ENCODE measurements around the gene PTPN1.
"Not testable (repeated sequence)": the region's sequence is repeated elsewhere in the genome, so short reads cannot be mapped to it uniquely, and the experiment has no call there.

PTPN1 gene

DNA sequence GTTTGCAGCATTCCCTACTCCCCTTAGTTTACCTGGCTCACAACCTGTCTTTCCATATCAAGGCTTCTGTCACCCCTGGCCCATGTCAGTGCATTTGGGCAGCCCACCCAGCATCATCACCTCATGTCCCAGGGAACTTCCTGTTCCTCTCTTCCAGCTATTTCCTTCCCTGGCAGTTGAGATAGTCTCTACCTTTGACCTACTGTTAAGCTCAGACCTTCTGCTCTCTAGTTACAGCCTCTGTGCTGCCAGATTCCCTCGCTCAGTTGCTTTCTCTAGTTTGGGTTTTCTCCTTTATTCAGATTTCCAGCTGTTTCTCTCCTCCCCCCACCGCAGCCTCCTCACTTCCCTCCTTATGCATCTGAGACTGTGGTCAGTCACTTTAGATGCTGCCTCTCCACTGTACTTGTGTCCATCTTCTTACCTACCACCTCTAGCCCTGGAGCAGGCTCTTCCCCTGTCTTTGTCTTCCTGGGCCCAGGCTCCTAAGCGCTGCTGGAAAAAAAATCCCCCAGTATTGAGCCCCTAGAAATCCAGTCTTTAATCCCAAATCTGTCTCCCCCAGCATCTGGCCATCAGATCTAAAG lies 16.3 kb downstream of the PTPN1 start:
- H3K27ac Mint-ChIP-seq = no peak overlapping the region
- DNase-seq = no peak
- H3K4me3 Mint-ChIP-seq = no peak overlapping the region
- H3K4me1 Mint-ChIP-seq = peaks cover 41% of the 10 kb centered on the region
- ATAC-seq = no peak
- H3K27me3 Mint-ChIP-seq = no peaks in the 10 kb centered on the region
- H3K9me3 Mint-ChIP-seq = no peaks in the 10 kb centered on the region
- peaks cover 14% of the 10 kb centered on the region for H3K36me3 Mint-ChIP-seq (ENCODE audit: low read depth)

DNA sequence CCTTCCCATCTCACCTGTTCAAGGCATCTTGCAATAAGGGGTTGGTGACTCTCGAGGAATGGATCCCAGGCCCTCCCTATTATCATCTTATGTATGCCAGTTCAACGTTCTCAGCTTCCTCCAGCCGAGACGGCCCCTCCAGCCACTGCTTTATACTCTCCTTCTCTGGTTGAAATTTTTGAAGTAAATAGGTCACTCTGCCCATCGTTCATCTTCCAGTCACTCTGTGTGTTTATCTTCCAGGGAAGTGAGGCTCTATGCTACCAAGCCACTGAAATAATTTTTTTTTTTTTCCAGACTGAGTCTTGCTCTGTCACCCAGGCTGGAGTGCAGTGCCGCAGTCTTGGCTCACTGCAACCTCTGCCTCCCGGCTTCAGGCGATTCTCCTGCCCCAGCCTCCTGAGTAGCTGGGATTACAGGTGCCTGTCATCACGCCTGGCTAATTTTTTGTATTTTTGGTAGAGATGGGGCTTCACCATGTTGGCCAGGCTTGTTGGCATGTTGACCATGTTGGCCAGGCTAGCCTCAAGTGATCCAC lies 17.0 kb downstream of the PTPN1 start:
- H3K36me3 Mint-ChIP-seq (ENCODE audit: low read depth) = peaks cover 11% of the 10 kb centered on the region
- ATAC-seq (no peak), DNase-seq (no peak)
- H3K4me3 Mint-ChIP-seq = no peak overlapping the region
- no peaks in the 10 kb centered on the region for H3K27me3 Mint-ChIP-seq
- no peak overlapping the region for H3K27ac Mint-ChIP-seq
- peaks cover 41% of the 10 kb centered on the region for H3K4me1 Mint-ChIP-seq
- H3K9me3 Mint-ChIP-seq = no peaks in the 10 kb centered on the region

DNA sequence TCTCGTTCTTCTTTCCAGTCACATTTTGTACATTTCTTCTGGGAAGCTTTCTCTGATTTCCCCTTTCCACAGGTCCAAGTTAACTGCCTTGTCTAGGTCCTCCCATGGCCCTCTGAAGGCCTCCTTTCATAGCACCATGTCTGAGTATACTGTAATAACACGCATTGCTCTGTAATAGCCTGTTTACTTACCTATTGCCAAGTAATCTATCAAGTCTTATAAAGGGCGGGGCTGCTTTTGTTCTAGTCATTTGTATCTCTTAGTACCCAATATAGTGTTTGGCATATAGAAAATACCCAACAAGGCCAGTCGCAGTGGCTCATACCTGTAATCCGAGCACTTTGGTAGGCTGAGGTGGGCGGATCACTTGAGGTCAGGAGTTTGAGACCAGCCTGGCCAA lies 17.9 kb downstream of the PTPN1 start:
- DNase-seq (no peak), ATAC-seq (peak; percentile 5)
- peaks cover 7% of the 10 kb centered on the region for H3K36me3 Mint-ChIP-seq (ENCODE audit: low read depth)
- no peak overlapping the region for H3K4me3 Mint-ChIP-seq
- H3K27me3 Mint-ChIP-seq = no peaks in the 10 kb centered on the region
- H3K9me3 Mint-ChIP-seq = no peaks in the 10 kb centered on the region
- H3K27ac Mint-ChIP-seq = no peak overlapping the region
- H3K4me1 Mint-ChIP-seq = peaks cover 44% of the 10 kb centered on the region

DNA sequence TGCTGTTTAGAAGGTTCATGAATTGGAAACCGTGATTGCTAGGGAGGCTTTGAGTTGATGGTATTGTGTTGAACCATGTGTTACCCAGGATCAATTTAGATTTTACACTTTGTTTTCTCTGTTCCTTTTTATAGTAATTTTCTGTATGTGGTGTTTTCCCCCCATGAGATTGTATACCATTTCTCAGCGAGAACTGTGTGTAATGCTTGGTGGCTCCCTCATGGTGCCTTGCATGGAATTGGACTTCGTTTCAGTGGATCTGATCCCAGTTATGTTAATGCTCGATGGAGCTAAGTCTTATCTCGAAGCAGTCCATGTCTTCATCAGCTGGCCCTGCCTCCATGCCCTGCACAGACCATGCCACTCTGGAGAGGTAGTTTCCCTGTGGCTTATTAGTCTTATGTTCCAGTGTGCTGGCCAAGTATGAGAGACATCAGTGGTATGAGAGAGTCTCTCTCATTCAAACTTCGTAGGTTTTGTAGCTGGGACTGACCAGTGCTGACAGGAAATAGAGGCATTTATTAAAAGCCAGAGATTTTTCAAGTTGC lies 18.7 kb downstream of the PTPN1 start:
- H3K27ac Mint-ChIP-seq = no peak overlapping the region
- no peaks in the 10 kb centered on the region for H3K27me3 Mint-ChIP-seq
- ATAC-seq (peak; percentile 70), DNase-seq (no peak)
- peaks cover 43% of the 10 kb centered on the region for H3K4me1 Mint-ChIP-seq
- no peaks in the 10 kb centered on the region for H3K9me3 Mint-ChIP-seq
- peaks cover 4% of the 10 kb centered on the region for H3K36me3 Mint-ChIP-seq (ENCODE audit: low read depth)
- H3K4me3 Mint-ChIP-seq = peak overlapping the region; percentile 5

DNA sequence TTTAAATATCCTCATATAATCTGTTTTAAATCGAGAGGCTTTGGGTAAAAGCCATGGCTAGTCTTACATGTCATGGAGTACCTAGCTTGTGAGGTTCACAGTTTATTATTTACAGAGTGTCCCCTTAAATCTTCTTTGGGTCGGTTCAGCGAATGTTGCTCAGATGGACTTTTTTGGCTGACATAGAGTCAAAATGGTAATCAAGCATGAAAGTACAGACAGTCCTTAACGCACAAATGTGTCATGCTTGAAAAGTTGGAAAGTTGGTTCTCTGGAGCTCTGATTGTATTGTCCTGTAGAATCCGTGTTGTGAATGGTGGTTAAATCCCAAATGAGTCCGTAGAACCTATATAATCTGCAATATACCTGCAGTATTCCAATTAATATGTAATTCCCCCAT lies 22.0 kb downstream of the PTPN1 start:
- H3K27ac Mint-ChIP-seq = peak overlapping the region; percentile 33
- H3K9me3 Mint-ChIP-seq = no peaks in the 10 kb centered on the region
- no peak overlapping the region for H3K4me3 Mint-ChIP-seq
- H3K36me3 Mint-ChIP-seq (ENCODE audit: low read depth) = peaks cover 3% of the 10 kb centered on the region
- no peaks in the 10 kb centered on the region for H3K27me3 Mint-ChIP-seq
- ATAC-seq (no peak), DNase-seq (no peak)
- peaks cover 63% of the 10 kb centered on the region for H3K4me1 Mint-ChIP-seq

- Mint-ChIP-seq H3K27me3 (no peaks in the 10 kb centered on the region), H3K4me1 (peaks cover 72% of the 10 kb centered on the region), H3K27ac (no peak overlapping the region), H3K9me3 (no peaks in the 10 kb centered on the region), H3K4me3 (no peak overlapping the region), H3K36me3 (ENCODE audit: low read depth) (peaks cover 6% of the 10 kb centered on the region)
- ATAC-seq = no peak
- DNase-seq = no peak
Measured at GRCh38 chr20:50533061-50533460, 22.9 kb downstream of the PTPN1 start.

- Mint-ChIP-seq H3K27me3 (no peaks in the 10 kb centered on the region), H3K4me1 (peaks cover 75% of the 10 kb centered on the region), H3K36me3 (ENCODE audit: low read depth) (peaks cover 9% of the 10 kb centered on the region), H3K9me3 (no peaks in the 10 kb centered on the region), H3K27ac (no peak overlapping the region), H3K4me3 (no peak overlapping the region)
- DNase-seq = no peak
- ATAC-seq = no peak
Measured at GRCh38 chr20:50533464-50533863, 23.3 kb downstream of the PTPN1 start.

- H3K9me3 Mint-ChIP-seq = no peaks in the 10 kb centered on the region
- H3K27ac Mint-ChIP-seq = no peak overlapping the region
- no peak for DNase-seq
- H3K4me1 Mint-ChIP-seq = peaks cover 71% of the 10 kb centered on the region
- ATAC-seq = no peak
- no peaks in the 10 kb centered on the region for H3K27me3 Mint-ChIP-seq
- no peak overlapping the region for H3K4me3 Mint-ChIP-seq
- peaks cover 11% of the 10 kb centered on the region for H3K36me3 Mint-ChIP-seq (ENCODE audit: low read depth)
Measured at GRCh38 chr20:50534567-50534966, 24.4 kb downstream of the PTPN1 start.

DNA sequence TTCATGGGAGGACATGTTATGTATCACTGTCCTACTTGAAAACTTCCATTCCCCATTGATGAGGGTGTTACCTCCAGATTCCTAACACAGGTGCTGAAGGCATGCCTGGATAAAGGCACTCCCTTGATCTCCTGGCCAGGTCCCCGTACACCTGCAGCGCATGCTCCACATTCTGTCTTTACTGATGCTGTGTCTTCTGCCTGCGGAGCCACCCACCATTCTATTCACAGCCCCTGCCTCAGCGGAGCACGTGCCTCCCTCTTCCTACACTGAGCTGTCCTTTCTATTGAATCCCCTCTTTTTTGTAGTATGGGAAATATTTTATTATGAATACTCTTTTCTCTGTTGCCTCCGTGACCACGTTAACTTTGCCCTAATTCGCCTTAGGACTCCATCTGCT lies 25.0 kb downstream of the PTPN1 start:
- DNase-seq = no peak
- Mint-ChIP-seq H3K9me3 (no peaks in the 10 kb centered on the region), H3K4me3 (no peak overlapping the region), H3K27me3 (no peaks in the 10 kb centered on the region), H3K27ac (no peak overlapping the region), H3K4me1 (peaks cover 73% of the 10 kb centered on the region), H3K36me3 (ENCODE audit: low read depth) (peaks cover 11% of the 10 kb centered on the region)
- ATAC-seq = no peak

GRCh38 chr20:50536333-50536732 lies 26.1 kb downstream of the PTPN1 start:
- Mint-ChIP-seq H3K4me3 (no peak overlapping the region), H3K27ac (no peak overlapping the region), H3K9me3 (no peaks in the 10 kb centered on the region), H3K27me3 (no peaks in the 10 kb centered on the region), H3K4me1 (peaks cover 80% of the 10 kb centered on the region), H3K36me3 (ENCODE audit: low read depth) (peaks cover 19% of the 10 kb centered on the region)
- DNase-seq = no peak
- no peak for ATAC-seq

DNA sequence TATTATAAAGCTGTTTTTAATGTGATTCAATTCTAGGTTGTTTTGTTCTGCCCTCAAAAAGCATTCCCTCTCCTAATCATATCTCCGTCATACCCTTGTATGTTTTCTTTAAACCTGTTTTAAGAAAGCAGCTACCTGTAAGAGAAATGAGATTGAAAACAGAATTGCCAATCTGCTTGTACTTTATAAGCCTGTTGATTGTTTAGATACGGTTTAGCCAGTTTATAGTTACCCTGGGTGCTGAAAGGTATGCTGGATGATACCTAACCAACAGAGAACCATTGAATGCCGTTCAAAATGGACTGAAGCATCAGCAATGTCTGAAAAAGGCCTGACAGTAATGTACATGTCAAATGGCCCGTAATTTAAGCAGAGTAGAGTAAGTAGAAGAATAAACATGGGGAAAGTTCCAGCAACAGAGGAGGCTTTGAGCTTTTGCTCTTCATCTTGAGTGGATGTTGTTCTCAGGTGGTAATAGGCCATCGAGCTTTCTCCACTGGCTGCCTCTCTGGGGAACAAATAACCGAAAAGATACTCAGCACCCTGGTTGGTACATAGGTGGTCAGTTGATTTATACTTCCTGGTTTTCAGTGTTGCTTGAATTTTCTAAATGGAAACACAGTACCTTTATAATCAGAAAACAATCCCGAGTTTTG lies 27.5 kb downstream of the PTPN1 start:
- Mint-ChIP-seq H3K9me3 (no peaks in the 10 kb centered on the region), H3K4me3 (no peak overlapping the region), H3K4me1 (peaks cover 80% of the 10 kb centered on the region), H3K27ac (no peak overlapping the region), H3K36me3 (ENCODE audit: low read depth) (peaks cover 21% of the 10 kb centered on the region), H3K27me3 (no peaks in the 10 kb centered on the region)
- DNase-seq (no peak), ATAC-seq (no peak)

GRCh38 chr20:50538276-50538675 lies 28.1 kb downstream of the PTPN1 start:
- no peak overlapping the region for H3K4me3 Mint-ChIP-seq
- ATAC-seq = no peak
- no peaks in the 10 kb centered on the region for H3K9me3 Mint-ChIP-seq
- no peak for DNase-seq
- H3K27ac Mint-ChIP-seq = no peak overlapping the region
- peaks cover 81% of the 10 kb centered on the region for H3K4me1 Mint-ChIP-seq
- H3K27me3 Mint-ChIP-seq = no peaks in the 10 kb centered on the region
- H3K36me3 Mint-ChIP-seq (ENCODE audit: low read depth) = peaks cover 22% of the 10 kb centered on the region

DNA sequence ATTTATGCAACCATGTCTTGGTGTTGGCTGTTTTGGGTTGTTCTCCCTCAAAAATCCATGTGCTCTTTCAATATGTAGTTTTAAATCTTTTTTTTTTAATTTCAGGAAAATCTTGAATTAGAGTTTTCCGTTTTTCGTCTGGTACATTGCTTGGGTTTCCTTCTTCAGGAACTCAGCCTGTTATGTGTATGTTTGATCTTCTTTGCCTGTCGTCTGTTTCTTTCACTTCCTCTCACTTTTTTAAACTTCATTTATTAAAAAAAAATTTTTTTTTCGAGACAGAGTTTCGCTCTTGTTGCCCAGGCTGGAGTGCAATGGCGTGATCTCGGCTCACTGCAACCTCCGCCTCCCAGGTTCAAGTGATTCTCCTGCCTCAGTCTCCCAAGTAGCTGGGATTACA lies 29.6 kb downstream of the PTPN1 start:
- DNase-seq, H3K9me3 Mint-ChIP-seq, ATAC-seq, H3K27ac Mint-ChIP-seq, H3K27me3 Mint-ChIP-seq, H3K4me3 Mint-ChIP-seq: not testable (repeated sequence)
- Mint-ChIP-seq H3K36me3 (ENCODE audit: low read depth) (peaks cover 25% of the 10 kb centered on the region), H3K4me1 (peaks cover 74% of the 10 kb centered on the region)

DNA sequence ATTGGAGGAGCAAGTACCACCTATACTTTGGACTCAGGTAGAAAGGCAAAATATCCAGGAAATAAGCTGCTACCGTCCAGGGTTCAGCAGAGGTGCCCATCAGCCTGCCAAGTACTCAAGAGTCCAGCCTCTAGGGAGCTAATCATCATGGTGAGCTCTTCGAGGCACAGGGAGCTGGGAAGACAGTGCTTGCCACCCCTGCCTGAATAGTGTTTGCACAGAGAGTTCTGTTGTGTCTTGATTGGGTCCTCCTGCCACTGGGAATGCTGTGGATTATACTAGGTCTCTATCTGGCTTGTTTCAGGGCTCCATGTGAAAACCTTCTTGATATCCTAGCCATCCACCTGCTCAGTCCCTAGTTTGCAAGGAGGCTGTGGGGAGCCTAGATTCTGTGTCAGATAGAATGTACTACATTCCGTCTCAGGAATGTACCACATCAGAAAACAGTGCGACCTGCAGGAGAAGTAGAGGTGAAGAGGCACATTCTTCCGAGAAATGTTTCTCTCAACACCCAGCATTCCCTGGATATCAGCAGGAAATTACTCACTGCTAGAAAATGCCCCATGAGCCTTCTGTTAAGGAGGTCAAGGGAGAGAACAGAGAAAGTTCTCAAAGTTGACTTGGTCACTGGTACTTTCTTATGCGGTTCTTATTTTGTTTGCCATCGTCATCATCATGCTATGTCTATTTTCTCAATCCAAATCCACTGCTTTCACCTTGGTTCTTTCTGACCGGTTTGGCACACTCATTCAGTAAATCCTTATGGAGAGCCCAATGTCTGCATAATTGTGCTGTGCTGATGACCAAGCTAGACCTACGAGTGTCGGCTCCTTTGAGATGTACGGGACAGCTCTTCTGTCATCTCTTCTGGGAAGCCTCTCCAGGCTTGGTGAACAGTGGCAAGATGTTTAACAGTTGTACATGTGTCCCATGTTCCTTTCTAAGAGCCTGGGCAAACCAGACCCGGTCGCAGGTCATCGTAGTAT lies 30.7 kb downstream of the PTPN1 start:
- no peak overlapping the region for H3K4me3 Mint-ChIP-seq
- peaks cover 29% of the 10 kb centered on the region for H3K36me3 Mint-ChIP-seq (ENCODE audit: low read depth)
- peak overlapping the region; percentile 74 for H3K27ac Mint-ChIP-seq
- H3K9me3 Mint-ChIP-seq = no peaks in the 10 kb centered on the region
- ATAC-seq (no peak), DNase-seq (no peak)
- H3K4me1 Mint-ChIP-seq = peaks cover 76% of the 10 kb centered on the region
- no peaks in the 10 kb centered on the region for H3K27me3 Mint-ChIP-seq
